Activated T-cell treated with anti-CD3 and anti-CD28 coated beads for 24 hours (primary cell): Measurements from ENCODE around the gene CIB2.
"Not testable (repeated sequence)": the region's sequence is repeated elsewhere in the genome, so short reads cannot be mapped to it uniquely, and the experiment has no call there.

Experiments
- DNase-seq: peaks from one replicate; pipeline ENCODE4 v3.0.0-alpha.2; 2020; ENCODE audit warnings: low read depth

The CIB2 gene

DNA sequence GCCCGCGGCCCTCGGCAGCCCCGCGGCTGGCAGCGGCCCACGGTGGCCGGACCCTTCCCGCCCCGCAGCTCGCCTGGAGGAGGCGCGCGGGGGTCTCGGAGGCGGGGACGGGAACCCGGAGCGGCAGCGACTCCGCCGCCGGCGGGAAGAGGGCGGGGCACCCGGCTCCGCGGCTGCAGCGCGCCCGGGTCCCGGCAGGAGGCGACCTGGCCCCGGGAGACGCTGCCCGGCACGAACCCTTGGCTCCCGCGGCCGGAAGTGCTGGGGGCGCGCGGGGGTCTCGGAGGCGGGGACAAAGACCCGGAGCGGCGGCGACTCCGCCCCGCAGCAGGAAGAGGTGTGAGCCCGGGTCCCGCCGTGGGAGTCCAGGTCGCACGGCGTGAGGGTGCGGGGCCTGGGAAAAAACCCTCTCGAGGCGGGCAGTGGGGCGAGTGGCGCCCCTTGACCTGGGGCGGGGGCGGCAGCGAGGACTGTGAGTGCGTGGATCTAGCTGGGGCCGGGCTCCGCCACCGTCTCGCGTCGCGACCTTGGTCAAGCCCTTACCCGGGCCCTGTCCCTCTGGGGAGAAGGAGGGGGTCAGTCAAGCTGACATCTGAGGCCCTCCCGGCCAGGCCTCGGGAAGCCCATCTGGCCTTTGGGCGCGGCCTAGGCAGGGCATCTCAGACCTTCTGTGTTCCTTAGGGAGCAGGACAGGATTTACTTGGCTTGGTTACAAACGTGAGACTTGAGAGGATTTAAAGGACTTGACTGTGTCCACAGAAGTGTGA is at the start of gene CIB2:
Gene CIB2, minus strand, starts transcription at position 151 of the 767 bp plus-strand sequence. CDS start 230 bp downstream, outside the sequence.
- peak; percentile 72 for DNase-seq

GRCh38 chr15:78179906-78180305 is 48.7 kb upstream of the CIB2 start:
- DNase-seq: no peak

DNA sequence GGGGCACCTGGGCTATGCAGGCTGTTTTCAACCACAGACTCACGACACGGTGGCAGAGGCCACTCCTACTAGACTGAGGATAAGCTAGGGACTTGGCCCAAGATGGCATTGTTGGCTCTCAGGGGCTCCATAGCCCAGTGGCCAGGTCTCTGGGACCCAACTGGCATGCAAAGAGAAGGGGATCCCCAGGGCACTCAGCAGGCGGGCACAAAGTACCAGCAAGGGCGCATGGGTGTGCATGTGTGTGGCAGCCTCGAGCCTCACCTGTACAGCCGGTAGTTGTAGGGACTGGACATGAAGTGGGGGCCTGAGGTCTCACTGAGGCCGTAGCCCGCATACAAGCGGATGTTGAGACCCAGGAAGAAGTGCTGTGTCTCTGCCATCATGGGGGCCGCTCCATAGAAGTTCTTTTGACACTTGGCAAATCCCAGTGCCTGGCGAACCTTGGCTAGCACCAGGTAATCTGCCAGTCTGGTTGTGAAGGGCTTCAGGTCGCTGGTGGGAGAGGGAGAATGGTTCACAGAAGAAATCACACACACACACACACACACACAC is 48.1 kb upstream of the CIB2 start:
- DNase-seq: no peak

- no peak for DNase-seq
Observed at GRCh38 chr15:78178064-78178463, 46.8 kb upstream of the CIB2 start.

DNA sequence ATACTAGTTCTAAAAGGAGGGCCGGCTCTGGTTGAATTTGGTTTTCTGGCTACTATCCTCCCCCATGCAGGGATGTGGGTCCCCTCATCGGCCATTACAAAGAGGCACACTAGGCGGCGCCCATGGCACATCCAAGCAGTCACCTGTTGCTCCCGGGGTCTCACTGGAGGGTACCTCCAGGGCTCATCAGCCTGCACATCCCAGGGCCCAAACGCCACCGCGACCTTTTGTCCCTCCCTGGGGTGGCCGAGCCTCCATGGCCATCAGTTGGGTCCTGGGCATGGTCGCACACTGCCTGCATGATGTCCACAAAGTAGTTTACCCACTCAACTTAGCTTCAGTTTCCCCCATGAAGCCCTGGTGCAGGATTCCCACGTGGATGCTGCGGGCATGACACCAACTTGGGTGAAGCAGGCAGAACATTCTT is 46.2 kb upstream of the CIB2 start:
- DNase-seq: no peak

GRCh38 chr15:78175330-78175729 is 44.1 kb upstream of the CIB2 start:
- DNase-seq: no peak

DNA sequence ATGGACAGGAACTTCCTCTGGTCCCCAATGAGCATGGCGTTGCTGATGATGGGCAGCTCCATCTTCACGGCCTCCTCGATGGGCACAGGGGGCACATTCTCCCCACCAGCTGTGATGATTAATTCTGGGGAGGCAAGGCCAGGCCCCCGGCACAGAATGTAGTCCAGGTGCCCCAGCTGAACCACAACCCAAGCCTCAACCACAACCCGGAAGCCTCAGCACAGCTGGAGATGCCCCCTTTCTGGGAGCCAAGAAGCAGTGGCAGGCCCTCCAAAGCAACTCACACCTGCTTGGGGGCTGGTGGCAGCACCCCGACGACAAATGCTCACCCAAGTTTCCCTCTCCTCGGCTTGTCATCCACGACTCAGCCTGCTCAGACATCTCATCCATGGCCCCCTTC is 43.2 kb upstream of the CIB2 start:
- no peak for DNase-seq

- no peak for DNase-seq
Observed at GRCh38 chr15:78171864-78172472, 40.7 kb upstream of the CIB2 start.

DNA sequence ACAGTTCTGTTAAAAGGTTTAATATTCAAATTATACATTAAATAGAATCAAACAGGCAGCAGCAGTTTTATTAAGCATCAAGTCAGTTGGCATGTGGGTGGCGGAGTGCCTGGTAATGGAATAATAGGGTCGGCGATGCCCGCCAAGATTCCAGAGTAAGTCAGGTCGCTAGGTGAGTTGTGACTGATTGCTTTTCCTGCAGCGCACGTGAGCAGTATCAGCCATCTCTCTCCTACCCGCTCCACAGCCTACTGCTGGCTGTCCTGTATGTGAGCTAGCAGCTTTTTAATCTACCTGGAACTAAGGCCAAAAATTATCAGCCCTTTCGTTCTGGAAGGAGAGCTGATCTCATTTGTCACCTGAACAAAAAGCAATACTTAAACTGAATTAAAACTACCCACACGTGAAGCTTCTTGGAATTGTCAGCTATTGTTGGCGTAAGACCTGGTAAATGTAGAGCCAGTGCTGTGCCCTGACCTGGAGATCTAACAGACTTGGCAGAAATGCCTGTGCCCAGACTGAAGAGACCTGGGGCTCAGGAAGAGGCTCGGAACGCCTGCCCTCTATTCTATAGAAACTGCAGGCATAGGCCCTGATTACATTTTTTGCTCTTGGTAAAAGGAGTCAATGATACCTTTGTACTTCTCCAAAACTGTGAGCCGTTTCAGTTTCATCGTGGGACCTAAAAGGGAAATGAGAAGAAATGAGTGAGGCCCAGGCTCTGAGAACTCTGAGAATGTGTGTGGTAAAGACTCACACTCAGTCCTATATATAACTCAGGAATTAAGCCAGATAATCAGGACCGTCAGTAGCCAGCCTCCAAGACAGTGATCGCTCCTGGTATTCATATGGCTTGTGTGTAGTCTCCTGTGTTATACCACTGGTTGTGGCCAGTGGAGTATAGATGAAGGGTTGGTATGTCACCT is 39.9 kb upstream of the CIB2 start:
- DNase-seq: no peak

DNA sequence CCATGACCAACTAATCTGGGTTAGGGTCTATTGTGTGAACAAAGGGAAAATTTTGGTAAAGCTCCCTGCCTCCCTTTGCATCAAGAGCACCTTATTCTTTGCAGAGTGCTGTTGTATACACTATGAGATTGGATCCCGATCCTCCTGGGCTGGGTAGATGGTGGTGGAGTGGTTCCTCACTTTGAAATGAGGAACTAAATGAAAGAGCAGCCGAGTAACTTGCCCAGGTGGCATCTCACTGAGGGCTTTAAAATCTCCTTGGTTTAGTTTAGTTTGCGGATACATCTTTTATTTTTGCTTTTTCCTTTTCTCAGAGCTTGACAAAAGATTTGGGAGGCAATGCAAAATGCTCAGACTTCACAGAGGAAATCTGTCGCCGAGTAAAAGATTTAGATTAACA is 37.4 kb upstream of the CIB2 start:
- no peak for DNase-seq

GRCh38 chr15:78167227-78167888 is 36.1 kb upstream of the CIB2 start:
- DNase-seq: no peak

DNA sequence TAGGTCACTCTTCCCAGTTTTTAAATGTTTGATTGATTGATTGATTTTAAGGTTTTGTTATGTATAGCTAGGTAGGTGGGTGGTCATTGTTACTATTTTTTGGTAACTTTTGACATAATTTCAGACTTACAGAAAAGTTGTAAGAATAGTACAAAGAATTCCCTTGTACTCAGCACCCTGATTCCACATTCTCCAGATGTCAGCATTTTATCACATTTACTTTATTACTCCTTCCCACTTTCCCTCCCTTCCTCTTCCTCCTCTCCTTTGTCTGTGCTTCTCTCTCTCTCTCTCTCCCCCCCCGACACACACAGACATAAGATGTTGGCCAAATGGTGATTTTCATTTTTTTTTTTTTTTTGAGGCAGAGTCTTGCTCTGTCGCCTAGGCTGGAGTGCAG is 32.8 kb upstream of the CIB2 start:
- no peak for DNase-seq

DNA sequence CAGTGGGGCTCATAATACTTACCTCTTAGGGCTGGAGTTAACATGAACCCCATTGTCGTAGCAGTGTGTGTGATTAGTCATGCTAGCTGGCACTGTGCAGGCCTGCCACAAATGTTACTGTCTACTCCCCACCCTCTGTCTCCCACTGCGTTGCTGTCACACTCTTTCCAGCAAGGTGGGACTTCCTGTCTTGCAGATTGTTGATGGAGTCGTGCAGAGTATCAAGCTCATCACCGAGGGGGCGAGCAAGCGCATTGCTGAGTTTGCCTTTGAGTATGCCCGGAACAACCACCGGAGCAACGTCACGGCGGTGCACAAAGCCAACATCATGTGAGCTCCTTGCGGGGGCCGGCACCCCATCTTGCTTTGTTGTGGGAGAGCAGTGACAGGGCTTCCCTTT is 30.8 kb upstream of the CIB2 start:
- no peak for DNase-seq

DNA sequence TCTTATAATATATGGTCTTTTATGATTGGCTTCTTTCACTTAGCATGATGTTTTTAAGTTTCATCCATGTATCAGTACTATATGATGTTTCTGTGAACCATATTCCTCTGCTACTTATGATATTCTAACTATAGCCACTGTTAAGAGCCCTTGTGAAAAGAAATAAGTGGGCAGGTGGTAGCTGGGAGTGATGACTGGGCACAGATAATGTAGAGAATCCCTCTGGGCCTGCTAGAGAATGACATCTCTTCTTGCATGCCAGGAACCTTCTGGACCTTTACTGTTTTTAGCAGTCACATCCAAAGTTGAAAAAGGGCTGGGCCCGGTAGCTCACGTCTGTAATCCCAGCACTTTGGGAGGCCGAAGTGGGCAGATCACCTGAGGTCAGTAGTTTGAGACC is 28.1 kb upstream of the CIB2 start:
- no peak for DNase-seq

- no peak for DNase-seq
Observed at GRCh38 chr15:78157203-78157602, 26.0 kb upstream of the CIB2 start.

- no peak for DNase-seq
Observed at GRCh38 chr15:78156653-78157052, 25.4 kb upstream of the CIB2 start.

GRCh38 chr15:78155355-78155939 is 24.2 kb upstream of the CIB2 start:
- no peak for DNase-seq

- no peak for DNase-seq
Observed at GRCh38 chr15:78154955-78155354, 23.7 kb upstream of the CIB2 start.

DNA sequence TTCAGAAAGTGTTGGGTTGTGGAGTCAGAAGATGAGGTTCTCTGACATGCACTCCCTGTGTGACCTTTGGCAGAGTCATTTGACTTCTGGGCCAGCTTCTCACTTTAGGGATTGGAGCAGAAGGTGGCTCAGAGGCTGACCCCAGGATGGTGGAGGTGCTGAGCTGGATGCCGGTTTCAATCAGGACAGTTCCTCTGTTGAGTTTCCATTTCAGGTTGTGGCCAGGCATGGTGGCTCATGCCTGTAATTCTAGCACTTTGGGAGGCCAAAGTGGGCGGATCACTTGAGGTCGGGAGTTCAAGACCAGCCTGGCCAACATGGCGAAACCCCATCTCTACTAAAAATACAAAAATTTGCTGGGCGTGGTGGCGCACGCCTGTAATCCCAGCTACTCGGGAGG is 19.8 kb upstream of the CIB2 start:
- DNase-seq: not testable (repeated sequence)

- DNase-seq: no peak
Observed at GRCh38 chr15:78149805-78150751, 18.8 kb upstream of the CIB2 start.
